Stimulated activated memory B cell treated with anti-CD40 and anti-IgM and Interleukin-4, amounts not matched to agents 10 μg/mL and 1 μg/mL and 100 μg/mL, for 72 hours (primary cell): ENCODE data around the gene RNASEH2C.
A peak's percentile ranks its signal among the peaks of the same experiment; 100 is the strongest.

Experiments
- ATAC-seq: fragments of 150-1000 bp; cut with Tn5 transposase; 2 replicates; pipeline ENCODE4 v1.10.0; 2021
- H3K27ac Mint-ChIP-seq: one replicate; pipeline ENCODE4 v1.8.0; 2022; ENCODE audit warnings: mild to moderate bottlenecking, mixed read lengths
- H3K27me3 Mint-ChIP-seq: one replicate; pipeline ENCODE4 v1.8.0; 2022; ENCODE audit warnings: mixed read lengths
- H3K36me3 Mint-ChIP-seq: one replicate; pipeline ENCODE4 v1.8.0; 2022; ENCODE audit warnings: mixed read lengths
- H3K4me1 Mint-ChIP-seq: one replicate; pipeline ENCODE4 v1.8.0; 2022; ENCODE audit warnings: mixed read lengths
- H3K4me3 Mint-ChIP-seq: one replicate; pipeline ENCODE4 v1.8.0; 2022; ENCODE audit warnings: mild to moderate bottlenecking, moderate library complexity, mixed read lengths
- H3K9me3 Mint-ChIP-seq: one replicate; pipeline ENCODE4 v1.8.0; 2022; ENCODE audit warnings: mixed read lengths

The RNASEH2C gene

DNA sequence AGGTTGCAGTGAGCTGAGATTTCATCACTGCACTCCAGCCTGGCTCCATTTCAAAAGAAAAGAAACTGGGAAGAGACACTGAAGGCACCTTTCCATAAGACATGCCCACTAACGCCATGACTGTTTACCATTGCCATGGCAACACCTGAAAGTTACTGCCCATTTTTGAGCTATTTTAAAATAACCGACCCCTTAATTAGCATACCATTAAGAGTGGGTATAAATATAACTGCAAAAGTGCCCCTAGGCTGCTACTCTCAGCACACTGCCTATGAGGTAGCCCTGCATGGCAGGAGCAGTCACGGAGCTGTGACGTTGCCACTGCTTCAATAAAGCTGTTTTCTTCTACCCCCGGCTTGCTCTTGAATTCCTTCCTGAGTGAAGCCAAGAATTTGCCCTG lies 9.9 kb upstream of the RNASEH2C start:
- no peaks in the 10 kb centered on the region for H3K36me3 Mint-ChIP-seq
- no peak overlapping the region for H3K4me3 Mint-ChIP-seq
- ATAC-seq, result no peak
- H3K27me3 Mint-ChIP-seq, result peaks cover 37% of the 10 kb centered on the region
- no peaks in the 10 kb centered on the region for H3K9me3 Mint-ChIP-seq
- no peak overlapping the region for H3K27ac Mint-ChIP-seq
- H3K4me1 Mint-ChIP-seq, result no peaks in the 10 kb centered on the region

DNA sequence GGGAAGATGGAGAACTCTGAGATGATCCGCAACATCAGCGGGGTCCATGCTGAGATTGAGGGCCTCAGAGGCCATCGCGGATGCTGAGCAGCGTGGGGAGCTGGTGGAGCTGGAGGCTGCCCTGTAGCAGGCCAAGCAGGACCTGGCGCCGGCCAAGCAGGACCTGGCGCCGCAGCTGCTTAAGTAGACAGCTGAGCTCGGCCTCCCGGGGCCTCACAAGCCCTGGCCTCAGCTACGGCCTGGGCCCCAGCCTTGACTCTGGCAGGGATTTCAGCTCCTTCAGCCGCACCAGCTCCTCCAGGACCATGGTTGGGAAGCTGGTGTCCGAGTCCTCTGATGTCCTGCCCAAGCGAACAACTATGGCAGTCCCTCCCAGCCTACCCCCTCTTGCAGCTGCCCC lies 7.3 kb upstream of the RNASEH2C start:
- H3K36me3 Mint-ChIP-seq, result no peaks in the 10 kb centered on the region
- peaks cover 32% of the 10 kb centered on the region for H3K27me3 Mint-ChIP-seq
- H3K4me3 Mint-ChIP-seq, result no peak overlapping the region
- no peaks in the 10 kb centered on the region for H3K4me1 Mint-ChIP-seq
- no peak overlapping the region for H3K27ac Mint-ChIP-seq
- no peaks in the 10 kb centered on the region for H3K9me3 Mint-ChIP-seq
- ATAC-seq, result no peak

DNA sequence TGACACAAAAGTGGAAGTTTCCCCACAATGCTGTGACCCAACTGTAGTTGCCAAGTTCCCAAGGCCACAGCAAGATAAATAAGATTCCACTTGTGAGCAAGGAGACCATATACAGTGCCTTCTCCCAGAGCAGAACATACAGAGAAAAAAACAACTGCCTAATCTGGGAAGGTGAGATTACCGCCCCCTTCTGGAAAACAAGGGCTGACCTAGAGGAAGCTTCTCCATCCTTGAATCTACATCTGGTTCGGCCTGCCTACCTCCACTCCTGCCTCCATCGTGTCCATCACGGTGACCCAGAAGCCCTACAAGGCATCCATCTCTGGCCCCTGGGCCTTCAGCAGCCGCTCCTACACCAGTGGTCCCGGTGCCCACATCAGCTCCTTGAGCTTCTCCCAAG lies 6.1 kb upstream of the RNASEH2C start:
- H3K9me3 Mint-ChIP-seq, result no peaks in the 10 kb centered on the region
- no peak overlapping the region for H3K27ac Mint-ChIP-seq
- H3K4me1 Mint-ChIP-seq, result no peaks in the 10 kb centered on the region
- H3K4me3 Mint-ChIP-seq, result no peak overlapping the region
- ATAC-seq, result no peak
- peaks cover 20% of the 10 kb centered on the region for H3K27me3 Mint-ChIP-seq
- no peaks in the 10 kb centered on the region for H3K36me3 Mint-ChIP-seq

DNA sequence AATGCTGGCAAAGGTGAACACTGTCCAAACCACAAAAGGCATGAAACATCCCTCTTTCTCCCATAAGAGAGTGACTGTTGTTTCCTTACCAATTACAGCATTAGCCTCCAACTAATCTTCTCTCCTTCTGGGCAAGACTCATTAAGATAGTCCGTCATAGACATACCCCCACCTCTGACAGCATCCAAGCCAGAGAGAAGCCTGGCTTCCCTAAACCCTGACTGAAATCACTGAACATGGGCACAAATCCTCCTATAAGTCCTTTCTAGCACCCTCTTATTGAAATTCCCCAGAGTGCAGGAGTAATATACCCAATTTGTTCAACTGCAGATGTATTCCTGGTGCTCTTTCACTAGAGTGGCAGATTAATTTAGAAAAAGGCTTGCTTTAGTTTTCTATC lies 1.7 kb upstream of the RNASEH2C start:
- Mint-ChIP-seq H3K27ac (no peak overlapping the region), H3K4me1 (peaks cover 33% of the 10 kb centered on the region), H3K4me3 (no peak overlapping the region)

DNA sequence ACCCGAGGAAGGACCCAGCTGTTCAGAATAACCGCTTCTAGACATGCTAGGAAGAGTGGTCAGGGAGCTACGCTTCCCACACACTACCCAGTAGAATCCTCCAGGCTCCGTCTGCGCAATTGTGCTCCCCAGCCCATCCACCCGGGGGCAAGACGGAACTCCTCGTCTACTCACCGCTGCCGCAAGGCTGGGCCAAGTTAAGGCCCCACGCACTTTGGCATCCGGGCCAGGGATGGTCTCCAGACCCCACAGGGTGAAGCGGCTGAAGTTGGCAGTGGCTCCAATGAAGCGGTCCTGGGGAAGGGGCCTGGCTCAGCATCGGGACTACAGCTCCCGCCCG lies 757 bp downstream of the RNASEH2C start:
- H3K27ac Mint-ChIP-seq, result peak overlapping the region; percentile 86
- no peaks in the 10 kb centered on the region for H3K9me3 Mint-ChIP-seq
- peaks cover 40% of the 10 kb centered on the region for H3K36me3 Mint-ChIP-seq
- peak overlapping the region; percentile 99 for H3K4me3 Mint-ChIP-seq
- H3K4me1 Mint-ChIP-seq, result peaks cover 44% of the 10 kb centered on the region
- H3K27me3 Mint-ChIP-seq, result no peaks in the 10 kb centered on the region
- ATAC-seq, result peak; percentile 42

More for the DNA sequence above, 1.7 kb upstream of the RNASEH2C start:
- no peak for ATAC-seq
- peaks cover 4% of the 10 kb centered on the region for H3K27me3 Mint-ChIP-seq
- H3K36me3 Mint-ChIP-seq, result peaks cover 19% of the 10 kb centered on the region
- H3K9me3 Mint-ChIP-seq, result no peaks in the 10 kb centered on the region

DNA sequence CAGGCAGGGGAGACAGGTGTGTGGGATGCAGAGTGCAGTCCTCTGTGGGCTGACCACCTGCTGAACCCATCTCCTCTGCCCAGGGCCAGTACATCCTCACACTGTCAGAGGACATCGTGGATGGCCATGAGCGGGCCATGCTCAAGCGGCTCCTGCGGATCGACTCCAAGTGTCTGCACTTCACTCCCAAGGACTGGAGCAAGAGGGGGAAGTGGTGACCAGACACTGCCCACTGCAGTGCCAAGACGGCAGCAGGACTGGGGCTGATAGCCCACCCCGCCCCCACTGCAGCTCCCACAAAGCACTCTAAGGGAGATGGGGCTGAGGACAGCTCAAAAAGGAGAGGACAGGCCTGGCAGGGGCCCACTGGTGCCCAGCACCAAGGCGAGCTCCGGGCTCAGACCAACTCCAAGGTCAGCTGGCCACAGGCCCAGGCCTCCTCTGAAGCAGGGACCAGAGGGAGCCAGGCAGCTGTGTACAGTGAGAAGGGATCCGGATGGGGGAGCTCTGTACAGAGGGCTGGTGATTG lies 1.6 kb downstream of the RNASEH2C start:
- Mint-ChIP-seq H3K36me3 (peaks cover 47% of the 10 kb centered on the region), H3K27ac (peak overlapping the region; percentile 86), H3K4me1 (peaks cover 49% of the 10 kb centered on the region)

DNA sequence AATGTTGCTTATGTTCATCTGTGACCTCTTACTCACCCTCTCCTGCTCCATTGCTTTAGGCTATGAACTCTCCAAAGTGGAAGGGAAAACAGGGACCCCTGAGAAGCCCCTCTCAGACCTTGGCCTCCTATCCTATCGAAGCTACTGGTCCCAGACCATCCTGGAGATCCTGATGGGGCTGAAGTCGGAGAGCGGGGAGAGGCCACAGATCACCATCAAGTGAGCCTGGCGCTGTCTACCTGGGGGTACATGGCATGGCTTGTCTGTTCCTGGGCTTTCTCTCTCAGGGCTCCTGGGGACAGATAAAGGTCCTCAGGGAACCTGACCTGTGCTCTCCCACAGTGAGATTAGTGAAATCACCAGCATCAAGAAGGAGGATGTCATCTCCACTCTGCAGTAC lies 2.1 kb downstream of the RNASEH2C start:
- Mint-ChIP-seq H3K27ac (peak overlapping the region; percentile 86), H3K4me3 (peak overlapping the region; percentile 99)

More for the DNA sequence above, 1.6 kb downstream of the RNASEH2C start:
- no peak for ATAC-seq
- Mint-ChIP-seq H3K27me3 (no peaks in the 10 kb centered on the region), H3K9me3 (no peaks in the 10 kb centered on the region), H3K4me3 (peak overlapping the region; percentile 99)

DNA sequence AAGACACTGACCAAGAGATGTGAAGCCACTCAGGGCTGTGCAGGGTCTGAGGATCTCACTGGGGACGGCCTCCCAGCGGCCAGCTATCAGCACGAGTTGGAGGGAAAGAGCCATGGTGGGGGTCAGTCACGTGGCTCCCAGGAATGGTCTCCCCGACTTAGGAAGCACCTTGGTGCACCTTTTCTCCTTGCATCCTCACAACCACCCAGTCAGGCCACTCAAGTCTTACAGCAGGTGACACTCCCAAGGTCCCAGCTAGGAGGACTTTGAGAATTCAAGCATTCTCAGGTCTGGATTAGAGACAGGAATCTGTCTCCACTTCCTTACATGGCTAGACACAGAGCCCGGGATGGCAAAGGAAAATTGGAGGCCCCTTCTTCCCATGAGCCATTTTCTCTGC lies 2.7 kb downstream of the RNASEH2C start:
- peak overlapping the region; percentile 17 for H3K27ac Mint-ChIP-seq

More for the DNA sequence above, 2.1 kb downstream of the RNASEH2C start:
- Mint-ChIP-seq H3K4me1 (peaks cover 53% of the 10 kb centered on the region), H3K27me3 (no peaks in the 10 kb centered on the region), H3K9me3 (no peaks in the 10 kb centered on the region), H3K36me3 (peaks cover 50% of the 10 kb centered on the region)
- ATAC-seq, result no peak

DNA sequence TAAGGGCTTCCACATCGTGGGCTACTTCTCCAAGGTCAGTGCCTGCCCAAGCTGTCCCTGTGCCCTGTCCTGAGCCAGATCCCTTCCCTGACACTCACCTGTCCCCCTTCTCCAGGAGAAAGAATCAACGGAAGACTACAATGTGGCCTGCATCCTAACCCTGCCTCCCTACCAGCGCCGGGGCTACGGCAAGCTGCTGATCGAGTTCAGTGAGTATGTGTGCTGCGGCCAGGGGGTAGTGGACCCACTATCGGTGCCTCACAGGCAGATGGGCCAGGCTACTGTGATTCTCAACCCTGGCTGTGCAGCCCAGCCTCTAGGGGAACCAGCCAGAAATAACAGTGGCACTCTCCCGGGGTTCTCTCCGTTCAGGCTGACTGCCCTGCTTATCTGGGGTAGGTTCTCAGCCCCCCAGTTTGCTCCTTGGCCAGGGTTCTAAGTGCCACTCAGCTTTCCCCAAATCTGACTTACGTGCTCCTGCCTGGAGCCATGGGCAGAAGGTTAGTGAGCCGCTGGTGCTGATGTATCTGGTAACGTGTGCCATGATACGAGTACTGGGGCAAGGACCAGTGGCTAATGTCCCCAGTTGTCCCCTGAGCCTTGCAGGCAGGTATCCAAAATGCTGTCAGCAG lies 3.7 kb downstream of the RNASEH2C start:
- H3K36me3 Mint-ChIP-seq, result peaks cover 55% of the 10 kb centered on the region
- H3K4me3 Mint-ChIP-seq, result no peak overlapping the region
- H3K9me3 Mint-ChIP-seq, result no peaks in the 10 kb centered on the region
- peaks cover 66% of the 10 kb centered on the region for H3K4me1 Mint-ChIP-seq
- no peak for ATAC-seq
- peak overlapping the region; percentile 17 for H3K27ac Mint-ChIP-seq
- H3K27me3 Mint-ChIP-seq, result no peaks in the 10 kb centered on the region

More for the DNA sequence above, 2.7 kb downstream of the RNASEH2C start:
- ATAC-seq, result no peak
- Mint-ChIP-seq H3K9me3 (no peaks in the 10 kb centered on the region), H3K4me1 (peaks cover 59% of the 10 kb centered on the region), H3K4me3 (no peak overlapping the region), H3K27me3 (no peaks in the 10 kb centered on the region), H3K36me3 (peaks cover 55% of the 10 kb centered on the region)

DNA sequence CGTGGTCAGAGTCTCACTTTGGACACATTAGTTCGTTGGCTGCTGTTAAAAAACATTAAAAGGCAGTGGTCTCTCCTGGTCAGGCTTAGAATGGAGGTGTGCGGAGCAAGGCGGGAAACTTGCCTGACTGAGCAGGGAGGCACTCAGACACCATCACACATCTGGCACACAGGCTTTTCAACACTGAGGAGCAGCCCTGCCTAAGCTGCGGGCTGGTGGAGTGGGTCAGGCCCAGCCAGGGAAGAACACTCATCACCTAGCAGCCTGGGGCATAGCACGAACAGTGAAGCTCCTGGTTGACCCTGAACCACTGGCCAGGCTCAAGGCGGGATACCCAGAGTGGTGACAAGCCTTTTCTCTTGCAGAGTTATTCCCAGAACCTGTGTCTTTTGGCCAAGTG lies 4.3 kb downstream of the RNASEH2C start:
- ATAC-seq, result no peak
- Mint-ChIP-seq H3K27ac (no peak overlapping the region), H3K4me3 (no peak overlapping the region), H3K4me1 (peaks cover 66% of the 10 kb centered on the region), H3K36me3 (peaks cover 55% of the 10 kb centered on the region), H3K27me3 (no peaks in the 10 kb centered on the region), H3K9me3 (no peaks in the 10 kb centered on the region)

DNA sequence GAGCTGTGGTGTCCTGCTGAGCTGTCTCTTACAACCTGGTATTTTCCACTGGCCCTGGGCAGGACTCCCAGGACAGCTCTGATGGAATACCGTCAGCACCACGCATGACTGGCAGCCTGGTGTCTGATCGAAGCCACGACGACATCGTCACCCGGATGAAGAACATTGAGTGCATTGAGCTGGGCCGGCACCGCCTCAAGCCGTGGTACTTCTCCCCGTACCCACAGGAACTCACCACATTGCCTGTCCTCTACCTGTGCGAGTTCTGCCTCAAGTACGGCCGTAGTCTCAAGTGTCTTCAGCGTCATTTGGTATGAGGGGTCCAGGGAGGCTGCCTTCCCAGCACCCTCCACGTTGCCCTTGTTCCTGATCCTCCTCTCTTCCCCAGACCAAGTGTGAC lies 6.2 kb downstream of the RNASEH2C start:
- Mint-ChIP-seq H3K36me3 (peaks cover 50% of the 10 kb centered on the region), H3K27me3 (no peaks in the 10 kb centered on the region), H3K4me3 (peak overlapping the region; percentile 26), H3K9me3 (no peaks in the 10 kb centered on the region), H3K4me1 (peaks cover 55% of the 10 kb centered on the region), H3K27ac (no peak overlapping the region)
- no peak for ATAC-seq

DNA sequence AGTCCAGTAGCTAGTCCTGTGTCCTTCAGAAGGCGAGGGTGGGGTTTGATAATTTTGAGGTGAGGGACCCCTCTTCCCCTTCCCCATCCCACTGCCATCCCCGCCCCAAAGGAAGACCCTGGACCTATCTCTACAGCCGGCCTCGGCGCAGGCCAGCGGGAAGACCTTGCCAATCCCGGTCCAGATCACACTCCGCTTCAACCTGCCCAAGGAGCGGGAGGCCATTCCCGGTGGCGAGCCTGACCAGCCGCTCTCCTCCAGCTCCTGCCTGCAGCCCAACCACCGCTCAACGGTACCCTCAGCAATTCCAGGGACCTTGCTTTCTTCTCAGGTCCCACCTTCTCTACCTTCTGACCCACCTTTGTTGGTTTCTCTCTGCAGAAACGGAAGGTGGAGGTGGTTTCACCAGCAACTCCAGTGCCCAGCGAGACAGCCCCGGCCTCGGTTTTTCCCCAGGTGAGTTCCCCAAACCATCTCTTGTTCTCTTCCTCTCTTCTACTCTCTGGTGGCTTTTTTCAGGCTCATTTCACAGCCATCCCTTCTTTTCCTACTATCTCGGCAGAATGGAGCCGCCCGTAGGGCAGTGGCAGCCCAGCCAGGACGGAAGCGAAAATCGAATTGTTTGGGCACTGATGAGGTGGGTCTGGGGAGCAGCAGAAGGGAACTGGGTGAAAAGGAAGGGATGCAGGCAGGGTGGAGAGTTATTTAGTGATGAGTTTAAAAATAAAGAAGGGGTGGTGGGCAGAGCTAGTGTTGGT lies 7.2 kb downstream of the RNASEH2C start:
- ATAC-seq, result no peak
- Mint-ChIP-seq H3K9me3 (no peaks in the 10 kb centered on the region), H3K4me1 (peaks cover 45% of the 10 kb centered on the region), H3K27ac (peak overlapping the region; percentile 98), H3K27me3 (no peaks in the 10 kb centered on the region), H3K4me3 (peak overlapping the region; percentile 92), H3K36me3 (peaks cover 42% of the 10 kb centered on the region)

DNA sequence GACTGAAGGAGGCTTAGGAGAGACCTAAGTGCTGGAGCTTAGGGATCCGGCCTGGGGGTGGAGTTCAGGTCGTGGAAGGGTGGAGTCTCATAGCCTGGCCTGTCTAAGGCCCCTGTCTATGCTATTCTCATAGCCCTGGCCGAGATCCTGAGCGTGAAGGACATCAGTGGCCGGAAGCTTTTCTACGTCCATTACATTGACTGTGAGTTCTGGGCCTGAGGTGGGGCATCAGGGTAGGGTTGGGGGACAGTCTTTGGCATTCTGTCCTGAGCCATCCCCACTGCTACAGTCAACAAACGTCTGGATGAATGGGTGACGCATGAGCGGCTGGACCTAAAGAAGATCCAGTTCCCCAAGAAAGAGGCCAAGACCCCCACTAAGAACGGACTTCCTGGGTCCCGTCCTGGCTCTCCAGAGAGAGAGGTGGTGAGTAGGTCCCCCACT lies 7.9 kb downstream of the RNASEH2C start:
- Mint-ChIP-seq H3K9me3 (no peaks in the 10 kb centered on the region), H3K36me3 (peaks cover 40% of the 10 kb centered on the region), H3K4me3 (peak overlapping the region; percentile 92), H3K27ac (peak overlapping the region; percentile 98), H3K27me3 (no peaks in the 10 kb centered on the region), H3K4me1 (peaks cover 37% of the 10 kb centered on the region)
- no peak for ATAC-seq

DNA sequence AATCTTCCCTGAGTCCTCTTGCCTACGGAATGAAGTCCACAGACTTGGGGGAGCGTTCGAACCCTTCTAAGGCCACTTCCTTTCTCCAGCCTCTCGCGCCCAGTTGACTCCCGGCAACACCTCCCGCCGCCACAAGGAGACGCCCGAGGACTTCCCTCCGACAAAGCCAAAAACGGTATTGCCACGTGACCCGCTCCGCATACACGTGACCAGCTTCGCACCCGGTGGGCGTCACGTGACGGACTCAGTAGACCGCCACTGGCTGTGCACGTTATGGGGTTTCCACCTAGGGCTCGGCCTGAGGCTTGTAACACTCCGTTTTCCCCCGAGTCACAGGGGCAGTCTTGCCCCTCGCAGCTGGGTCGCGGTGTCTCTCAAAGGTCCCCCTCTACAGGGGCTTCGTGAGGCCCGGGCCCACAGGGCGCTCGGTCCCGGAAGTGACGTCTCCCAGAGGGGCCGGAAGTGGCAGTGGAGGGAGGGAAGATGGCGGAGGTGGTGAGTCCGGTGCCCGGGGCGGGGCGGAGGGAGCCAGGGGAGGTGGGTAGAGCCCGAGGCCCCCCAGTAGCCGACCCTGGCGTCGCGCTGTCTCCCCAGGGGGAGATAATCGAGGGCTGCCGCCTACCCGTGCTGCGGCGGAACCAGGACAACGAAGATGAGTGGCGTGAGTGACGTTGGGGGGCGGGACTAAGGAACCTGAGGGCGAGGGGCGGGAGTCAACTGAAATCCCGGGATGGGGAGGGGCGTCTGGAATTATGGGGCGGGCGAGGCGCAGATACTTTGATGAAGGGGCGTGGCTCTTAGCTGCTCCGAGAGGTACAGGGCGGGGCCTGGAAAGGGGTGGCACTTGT lies 8.6 kb downstream of the RNASEH2C start, which contains the start of gene KAT5:
KAT5 (plus strand) TSS at position 468 of the 848 bp plus-strand sequence; CDS start at position 484, 16 bp downstream.
- peaks cover 34% of the 10 kb centered on the region for H3K36me3 Mint-ChIP-seq
- H3K27ac Mint-ChIP-seq, result peak within 1 kb of the TSS; percentile 98
- peaks cover 34% of the 10 kb centered on the region for H3K4me1 Mint-ChIP-seq
- no peaks in the 10 kb centered on the region for H3K9me3 Mint-ChIP-seq
- H3K27me3 Mint-ChIP-seq, result no peaks in the 10 kb centered on the region
- H3K4me3 Mint-ChIP-seq, result peak within 1 kb of the TSS; percentile 92
- peak; percentile 96 for ATAC-seq

DNA sequence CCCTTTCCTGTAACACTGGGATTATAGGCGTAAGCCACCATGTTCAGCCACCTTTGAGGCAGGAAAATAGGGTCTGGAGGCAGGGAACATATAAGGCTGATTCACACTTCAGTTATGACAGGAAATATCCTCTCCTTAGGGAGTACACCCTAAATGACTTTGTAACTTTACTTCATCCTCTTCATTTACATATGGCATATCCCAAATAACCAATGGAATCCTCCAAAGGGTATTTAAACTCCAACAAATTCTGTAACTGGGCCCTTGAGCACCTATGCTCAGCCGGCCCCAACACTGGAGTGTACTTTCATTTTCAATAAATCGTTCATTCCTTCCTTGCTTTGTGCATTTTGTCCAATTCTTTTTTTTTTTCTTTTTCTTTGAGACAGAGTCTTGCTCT lies 10.2 kb downstream of the RNASEH2C start:
- Mint-ChIP-seq H3K27me3 (no peaks in the 10 kb centered on the region), H3K9me3 (no peaks in the 10 kb centered on the region), H3K27ac (no peak overlapping the region), H3K4me1 (peaks cover 44% of the 10 kb centered on the region), H3K4me3 (peak overlapping the region; percentile 21), H3K36me3 (peaks cover 21% of the 10 kb centered on the region)
- no peak for ATAC-seq
